ENCODE measurements around the gene TCL1B.
"Not testable (repeated sequence)": the region's sequence is repeated elsewhere in the genome, so short reads cannot be mapped to it uniquely, and the experiment has no call there.

TCL1B gene

GRCh38 chr14:95703805-95704204 lies 17.6 kb downstream of the TCL1B start:
- no peak for DNase-seq

DNA sequence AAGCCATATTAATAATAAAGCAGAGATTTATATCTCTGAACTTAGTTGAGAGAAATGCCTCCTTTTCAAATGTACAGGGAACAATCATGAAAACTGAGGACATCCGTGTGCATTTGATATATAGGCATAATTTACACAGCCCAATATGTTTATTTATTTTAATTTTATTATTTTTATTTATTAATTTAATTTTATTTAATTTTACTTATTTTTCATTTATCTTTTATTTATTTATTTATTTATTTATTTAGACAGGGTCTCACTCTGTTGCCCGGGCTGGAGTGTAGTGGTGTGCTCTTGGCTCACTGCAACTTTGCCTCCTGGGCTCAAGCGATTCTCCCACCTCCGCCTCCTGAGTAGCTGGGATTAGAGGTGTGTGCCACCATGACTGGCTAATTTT lies 19.3 kb downstream of the TCL1B start:
- DNase-seq = no peak

DNA sequence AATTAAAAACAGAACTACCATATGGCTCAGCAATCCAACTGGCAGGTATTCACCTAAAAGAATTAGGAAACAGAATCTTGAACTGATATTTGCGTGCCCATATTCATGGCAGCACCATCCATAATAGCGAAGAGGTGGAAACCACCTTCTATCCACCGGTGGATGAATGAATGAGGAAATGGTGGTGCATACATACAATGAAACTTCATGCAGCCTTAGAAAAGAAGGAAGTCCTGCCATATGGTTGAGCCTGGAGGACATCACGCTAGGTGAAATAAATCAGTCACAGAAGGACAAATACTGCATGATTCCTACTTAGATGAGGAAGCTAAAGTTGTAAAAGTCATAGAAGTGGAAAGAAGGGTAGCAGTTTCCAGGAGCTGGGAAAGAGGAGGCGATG lies 21.1 kb downstream of the TCL1B start:
- DNase-seq = no peak

- DNase-seq = no peak
These were observed 23.9 kb downstream of the TCL1B start for GRCh38 chr14:95710106-95710505.

DNA sequence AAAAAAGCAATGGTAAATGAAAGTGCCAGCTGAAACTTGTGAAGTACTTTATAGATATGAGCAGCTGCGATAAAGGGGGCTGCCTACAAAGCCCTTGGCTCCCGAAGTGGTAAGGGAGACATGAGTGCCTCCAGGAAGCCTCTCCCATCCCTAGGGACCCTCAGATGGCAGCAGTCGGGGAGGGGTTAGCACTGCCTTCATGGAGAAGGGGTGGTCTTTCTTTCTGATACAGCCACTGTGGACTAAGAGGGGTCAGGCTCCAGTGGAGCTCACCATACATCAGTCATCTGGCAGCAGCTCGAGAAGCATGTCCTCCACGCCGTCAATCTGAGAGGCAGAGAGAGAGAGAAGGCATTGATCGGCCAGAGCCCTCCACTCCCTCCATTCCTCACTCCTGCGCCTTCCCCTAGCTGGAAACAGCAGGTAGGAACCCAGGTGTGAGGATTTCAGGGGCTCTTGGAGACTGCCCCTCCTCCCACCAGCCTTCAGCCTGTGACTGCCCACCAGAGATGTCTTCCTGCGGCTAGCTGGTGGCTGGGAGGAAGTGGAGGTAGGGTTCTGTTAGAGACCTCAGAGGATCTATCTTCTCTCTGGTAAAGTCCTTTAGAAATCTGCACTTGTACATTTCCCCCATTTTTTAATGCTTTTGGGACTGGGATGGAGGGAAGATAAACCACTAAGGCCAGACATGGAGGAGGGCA lies 25.4 kb downstream of the TCL1B start:
- no peak for DNase-seq

DNA sequence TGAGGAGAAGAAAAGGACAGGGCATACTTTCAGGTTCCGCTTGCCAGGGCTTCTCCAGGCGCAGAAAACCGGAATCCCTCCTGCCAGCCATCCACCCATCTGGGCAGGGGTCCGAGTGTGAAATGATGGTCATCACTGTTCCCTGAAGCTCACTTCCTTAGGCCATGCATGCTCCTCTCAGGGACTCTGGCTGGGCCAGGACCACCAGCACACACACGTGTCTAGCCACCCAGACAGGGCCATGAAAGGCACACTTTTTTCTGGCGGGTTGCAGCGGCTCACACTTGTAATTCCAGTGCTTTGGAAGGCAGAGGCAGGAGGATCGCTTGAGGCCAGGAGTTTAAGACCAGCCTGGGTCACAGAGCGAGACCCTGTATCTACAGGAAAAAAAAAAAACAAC lies 26.2 kb downstream of the TCL1B start:
- DNase-seq = no peak

DNA sequence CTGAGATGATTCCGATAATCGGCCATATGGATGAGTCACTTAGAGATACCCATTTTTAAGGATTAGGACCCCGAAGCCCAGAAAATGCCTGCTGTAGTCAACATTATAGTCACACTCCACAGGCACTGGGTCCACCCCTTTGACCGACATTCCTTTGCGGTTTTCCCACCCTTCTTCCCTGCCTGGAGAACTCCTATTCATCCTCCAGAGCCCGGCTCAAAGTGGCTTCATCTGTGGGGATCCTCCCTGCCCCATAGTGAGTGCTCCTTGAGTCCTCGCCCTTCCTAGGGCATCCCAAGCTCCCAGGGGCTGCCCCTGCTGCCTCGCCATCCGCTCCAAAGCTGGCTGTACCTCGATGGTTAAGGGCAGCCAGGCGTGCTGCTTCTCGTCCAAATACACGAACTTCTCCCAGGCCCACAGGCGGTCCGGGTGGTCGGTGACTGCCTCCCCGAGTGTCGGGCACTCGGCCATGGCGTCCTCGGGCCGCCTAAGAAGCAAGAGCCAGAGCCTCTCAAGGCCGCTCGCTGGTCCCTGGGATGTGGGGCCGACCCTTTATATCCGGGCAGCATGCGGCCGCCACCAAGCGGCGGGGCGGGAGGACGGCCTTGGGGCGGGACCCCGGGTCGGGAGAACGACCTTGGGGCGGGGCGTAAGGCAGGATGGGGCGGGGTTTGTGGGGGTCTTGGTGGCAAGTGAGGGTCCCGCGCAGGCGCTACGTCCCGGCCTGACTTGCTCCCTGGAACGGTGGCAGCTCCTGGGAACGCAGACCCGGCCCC lies 27.6 kb downstream of the TCL1B start, which contains the start of gene TCL1A:
Gene TCL1A (minus strand): TSS at position 530 of the 776 bp plus-strand sequence. CDS start 59 bp downstream, at position 471.
- no peak for DNase-seq

DNA sequence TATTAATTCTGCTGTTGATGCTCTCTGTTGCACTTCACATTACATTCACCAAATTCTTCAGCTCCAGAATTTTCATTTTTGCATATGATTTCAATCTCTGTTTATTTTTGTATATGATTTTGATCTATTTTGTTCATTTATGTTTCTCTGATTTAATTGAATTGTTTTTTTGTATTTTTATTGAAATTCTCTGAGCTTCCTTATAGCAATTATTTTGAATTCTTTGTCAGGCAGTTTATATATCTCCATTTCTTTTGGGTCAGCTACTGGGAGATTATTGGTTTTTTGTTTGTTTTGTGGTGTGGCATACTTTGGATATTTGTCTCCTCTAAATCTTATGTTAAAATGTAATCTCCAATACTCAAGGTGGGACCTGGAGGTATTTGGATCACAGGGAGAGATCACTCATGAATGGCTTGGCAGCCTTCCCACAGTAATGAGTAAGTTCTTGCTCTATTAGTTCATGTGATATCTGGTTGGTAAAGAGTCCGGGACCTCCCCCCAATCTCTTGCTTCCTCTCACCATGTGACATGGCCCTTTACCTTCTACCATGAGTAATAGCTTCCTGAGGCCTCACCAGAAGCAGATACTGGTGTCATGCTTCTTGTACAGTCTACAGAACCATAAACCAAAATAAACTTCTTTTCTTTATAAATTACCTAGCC lies 36.4 kb downstream of the TCL1B start:
- DNase-seq = no peak

DNA sequence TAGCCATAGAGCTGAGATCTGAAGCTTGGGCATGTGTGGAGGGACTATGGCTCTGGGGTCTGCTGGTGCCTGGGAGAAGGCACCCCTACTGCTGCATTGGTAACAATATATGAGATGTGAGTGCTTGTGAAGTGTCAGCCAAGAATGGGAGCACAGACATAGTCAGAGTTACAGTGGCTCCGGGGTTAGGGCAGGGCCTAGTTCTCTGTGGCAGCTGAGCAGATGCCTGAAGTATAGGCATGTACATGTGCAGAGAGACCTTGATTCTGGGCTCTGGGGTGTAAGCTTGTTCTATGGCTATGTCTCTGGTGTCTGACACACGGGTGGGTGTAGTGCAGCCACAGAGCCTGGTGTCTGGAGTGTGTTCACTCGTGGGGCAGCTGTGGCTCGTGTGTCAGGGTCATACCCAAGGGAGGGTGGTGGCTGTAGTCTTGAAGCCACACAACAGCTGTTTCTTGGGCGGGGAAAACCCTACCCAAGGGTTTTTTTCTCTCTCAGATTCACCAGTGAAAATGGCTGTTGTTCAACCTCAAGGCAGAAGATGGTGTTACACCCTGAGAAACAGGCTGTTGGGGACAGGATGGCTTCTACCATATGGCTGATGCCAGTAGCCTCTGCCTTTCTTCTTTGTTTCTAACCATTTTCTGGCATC lies 39.6 kb downstream of the TCL1B start:
- no peak for DNase-seq

DNA sequence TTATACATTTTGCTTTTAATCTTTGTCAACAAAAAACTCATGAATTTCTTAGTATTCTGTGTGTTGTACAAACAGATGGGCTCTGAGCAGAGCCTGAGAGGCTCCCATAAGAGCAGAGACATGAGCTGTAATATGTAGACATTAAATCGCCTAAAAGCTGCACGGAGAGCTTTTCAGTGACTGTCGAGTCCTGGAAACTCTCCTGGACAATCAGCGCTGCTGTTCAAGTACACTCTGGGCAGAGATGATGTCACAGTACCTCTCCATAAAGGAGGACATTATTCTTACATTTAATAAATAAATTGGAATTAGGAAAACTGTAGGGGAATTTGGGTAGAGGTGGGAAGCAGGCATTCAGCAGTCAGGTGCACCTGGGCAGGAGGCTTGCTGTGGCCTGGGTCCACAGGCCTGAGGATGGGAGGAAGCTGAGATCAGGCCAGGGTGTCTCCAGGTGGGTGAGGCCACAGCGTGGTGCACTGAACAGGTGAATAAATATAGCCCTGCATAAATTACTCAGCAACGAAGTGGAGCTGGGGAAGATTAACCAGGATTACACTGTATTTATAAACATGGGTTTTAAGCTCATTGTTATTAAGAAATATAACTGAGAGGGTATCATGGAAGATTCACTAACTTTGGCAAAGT lies 41.0 kb downstream of the TCL1B start:
- peak; percentile 54 to 77 (median 72) for DNase-seq

- not testable (repeated sequence) for DNase-seq
These were observed 43.3 kb downstream of the TCL1B start for GRCh38 chr14:95729402-95730028.

- no peak for DNase-seq
These were observed 43.9 kb downstream of the TCL1B start for GRCh38 chr14:95730126-95730525.

- DNase-seq = no peak
These were observed 47.0 kb downstream of the TCL1B start for GRCh38 chr14:95733212-95733611.

GRCh38 chr14:95739356-95739755 lies 53.1 kb downstream of the TCL1B start:
- DNase-seq = no peak

GRCh38 chr14:95741038-95741490 lies 54.8 kb downstream of the TCL1B start:
- DNase-seq = peak; percentile 70 to 95 (median 91)

GRCh38 chr14:95741781-95742180 lies 55.6 kb downstream of the TCL1B start:
- DNase-seq = peak in 1 of 3 experiments; percentile 33
